GM21381 (cell line): ENCODE measurements around the gene REN.

Experiments used
- ATAC-seq: cut with Tn5 transposase; IDR thresholded peaks from one replicate; pipeline ENCODE4 v1.9.1; 2021; ENCODE audit warnings: mild to moderate bottlenecking, moderate library complexity; ENCODE audit not compliant: unreplicated experiment

Gene REN

GRCh38 chr1:204154568-204155255 lies 11.4 kb downstream of the REN start:
- ATAC-seq: no peak

- ATAC-seq: no peak
Observed at GRCh38 chr1:204153667-204154066, 12.5 kb downstream of the REN start.

- ATAC-seq: no peak
Observed at GRCh38 chr1:204152310-204153044, 13.7 kb downstream of the REN start.

GRCh38 chr1:204151552-204152309 lies 14.4 kb downstream of the REN start, which contains the start of gene ETNK2:
TSS of gene ETNK2 (minus strand) at chr1:204152044. CDS start at chr1:204151852, 192 bp downstream.
- no peak for ATAC-seq

GRCh38 chr1:204150702-204151551 lies 15.2 kb downstream of the REN start:
- ATAC-seq: no peak

GRCh38 chr1:204149635-204150565 lies 16.2 kb downstream of the REN start:
- ATAC-seq: no peak

- no peak for ATAC-seq
Observed at GRCh38 chr1:204149107-204149506, 17.0 kb downstream of the REN start.

GRCh38 chr1:204147406-204148383 lies 18.4 kb downstream of the REN start:
- no peak for ATAC-seq

GRCh38 chr1:204146965-204147364 lies 19.2 kb downstream of the REN start:
- ATAC-seq: no peak

GRCh38 chr1:204146309-204146708 lies 19.8 kb downstream of the REN start:
- ATAC-seq: no peak

GRCh38 chr1:204145033-204145504 lies 21.1 kb downstream of the REN start:
- ATAC-seq: no peak

GRCh38 chr1:204143276-204144041 lies 22.7 kb downstream of the REN start:
- no peak for ATAC-seq

GRCh38 chr1:204142032-204142974 lies 23.8 kb downstream of the REN start:
- no peak for ATAC-seq

GRCh38 chr1:204141131-204141530 lies 25.0 kb downstream of the REN start:
- ATAC-seq: no peak

GRCh38 chr1:204139952-204140351 lies 26.2 kb downstream of the REN start:
- ATAC-seq: no peak

- no peak for ATAC-seq
Observed at GRCh38 chr1:204139088-204139487, 27.0 kb downstream of the REN start.
